ENCODE data around the gene RMND5B. TPM values are rescaled to one million over a fixed set of nuclear protein-coding genes. Genes with fewer than 3 reads are reported as not detected.
A peak's percentile ranks its signal among the peaks of the same experiment; 100 is the strongest.

Gene RMND5B
- total and polyA plus RNA-seq, 2 of the 13 experiments (the other 11 are each of a cell fraction or from before 2014, with no cell fraction given): 18.6 to 20.4 TPM

GRCh38 chr5:178120607-178121357, 10.0 kb upstream of the RMND5B start (continued):
- TF ChIP-seq ARID4A (CRISPR knock-in tag; IDR thresholded peaks at IDR 0.05; ENCODE audit: borderline replicate concordance) (peak; percentile 66; the same call in 1 of the 2 replicates), ZNF367 (CRISPR knock-in tag; IDR thresholded peaks at IDR 0.05; ENCODE audit: borderline replicate concordance) (no peak), ERF (CRISPR knock-in tag; IDR thresholded peaks at IDR 0.05) (peak; percentile 50; the same call in 1 of the 2 replicates), ZNF839 (CRISPR knock-in tag; IDR thresholded peaks at IDR 0.05; ENCODE audit: borderline replicate concordance) (no peak), ZSCAN5A (CRISPR knock-in tag; IDR thresholded peaks at IDR 0.05; ENCODE audit: borderline replicate concordance) (no peak), ARID5B (CRISPR knock-in tag; IDR thresholded peaks at IDR 0.05) (no peak), ZNF260 (CRISPR knock-in tag; IDR thresholded peaks at IDR 0.05; ENCODE audit: borderline replicate concordance, low read depth) (no peak), GLI4 (CRISPR knock-in tag; IDR thresholded peaks at IDR 0.05; ENCODE audit: borderline replicate concordance) (no peak), KAT8 (CRISPR knock-in tag; IDR thresholded peaks at IDR 0.05) (peak; percentile 49; the same call in 1 of the 2 replicates), SMAD9 (CRISPR knock-in tag; IDR thresholded peaks at IDR 0.05) (no peak), DMAP1 (CRISPR knock-in tag; IDR thresholded peaks at IDR 0.05) (no peak), ZNF891 (CRISPR knock-in tag; IDR thresholded peaks at IDR 0.05) (no peak), TCF12 (IDR thresholded peaks at IDR 0.05) (no peak), TCF12 (CRISPR knock-in tag; IDR thresholded peaks at IDR 0.05) (0 out of 2 replicates have a peak, but pooled peaks have one; percentile 32), AKAP8 (CRISPR knock-in tag; IDR thresholded peaks at IDR 0.05) (no peak), ZNF589 (CRISPR knock-in tag; conservative IDR thresholded peaks at IDR 0.05) (no peak), ZNF496 (CRISPR knock-in tag; IDR thresholded peaks at IDR 0.05; ENCODE audit: insufficient replicate concordance) (no peak), RAD21 (CRISPR knock-in tag; IDR thresholded peaks at IDR 0.05) (peak; percentile 22; the same call in 1 of the 2 replicates), CCDC6 (CRISPR knock-in tag; IDR thresholded peaks at IDR 0.05) (no peak), CBX5 (CRISPR knock-in tag; IDR thresholded peaks at IDR 0.05; ENCODE audit: borderline replicate concordance) (no peak), MXD4 (CRISPR knock-in tag; IDR thresholded peaks at IDR 0.05) (peak; percentile 71; the same call in 1 of the 2 replicates)

Measured in HepG2 (cell line).